Small intestine (tissue), 7 donors: ENCODE data around the gene SCNN1A. TPM values are rescaled to one million over a fixed set of nuclear protein-coding genes. Genes with fewer than 3 reads are reported as not detected.

Experiments
- DNase-seq, 2 donors: peaks; one replicate each; pipeline versions ENCODE4 v3.0.0 to v3.0.0-alpha.2; 2013
- FAIRE-seq: peaks from 2 replicates; lab custom pipeline; 2012; peaks lifted over from hg19 to GRCh38; lab: Jason Lieb, UNC
- H3K27ac ChIP-seq, 3 donors: one replicate each; pipeline ENCODE4 v1.5.1; 2013; ENCODE audit warnings: low read length in 2 of 3, mild to moderate bottlenecking in 2 of 3, control low read depth in 1 of 3, inconsistent platforms in 1 of 3, low read depth in 1 of 3, moderate library complexity in 1 of 3
- H3K27me3 ChIP-seq, 3 donors: one replicate each; pipeline ENCODE4 v1.6.1; 2013; ENCODE audit warnings: low read length in 3 of 3, inconsistent platforms in 1 of 3; ENCODE audit not compliant: control insufficient read depth in 3 of 3, insufficient read depth in 3 of 3
- H3K36me3 ChIP-seq, 3 donors: one replicate each; pipeline ENCODE4 v1.6.1; 2013; ENCODE audit warnings: low read length in 3 of 3, inconsistent platforms in 1 of 3, low read depth in 1 of 3, mild to moderate bottlenecking in 1 of 3, moderate library complexity in 1 of 3; ENCODE audit not compliant: control insufficient read depth in 3 of 3, insufficient read depth in 2 of 3
- H3K4me1 ChIP-seq, 3 donors: one replicate each; pipeline ENCODE4 v1.6.1; 2013; ENCODE audit warnings: low read length in 2 of 3, inconsistent platforms in 1 of 3, low read depth in 1 of 3, mild to moderate bottlenecking in 1 of 3, moderate library complexity in 1 of 3; ENCODE audit not compliant: control insufficient read depth in 3 of 3, insufficient read depth in 2 of 3
- H3K4me3 ChIP-seq, 3 donors: one replicate each; pipeline ENCODE4 v1.5.1; 2013; ENCODE audit warnings: low read length in 3 of 3, control low read depth in 1 of 3, inconsistent platforms in 1 of 3, low read depth in 1 of 3, mild to moderate bottlenecking in 1 of 3, moderate library complexity in 1 of 3
- H3K9me3 ChIP-seq, 2 donors: one replicate each; pipeline ENCODE4 v1.6.1; 2013; ENCODE audit warnings: low read depth in 1 of 2, low read length in 1 of 2; ENCODE audit not compliant: control insufficient read depth in 2 of 2, insufficient read depth in 1 of 2
- WGBS, 3 donors: extraction: QIAGEN DNeasy Blood & Tissue Kit; methylation state at CpG; one replicate each; pipeline ENCODE4 v1.1.7; 2013; 5-methylcytosine and 5-hydroxymethylcytosine counted together
- polyA plus RNA-seq, 4 donors: library from polyadenylated mRNA; stranded (reverse) in 3 of 4; unstranded in 1 of 4; fragments of 200-250 nt in 3 of 4; fragments of 120-200 nt in 1 of 4; gene quantifications; one replicate each; pipeline versions ENCODE4 v1.2.1 to v1.2.3, GENCODE V29; 2013
- donor health status: healthy with polysubstance abuse.
- donor health status: control.
- donor health status: control.
- donor health status: Bipolar disorder and iron deficiency.
- donor health status: healthy.

Gene SCNN1A
- polyA plus RNA-seq, 4 donors, result 12.3 to 47.1 (median 16.6) TPM

DNA sequence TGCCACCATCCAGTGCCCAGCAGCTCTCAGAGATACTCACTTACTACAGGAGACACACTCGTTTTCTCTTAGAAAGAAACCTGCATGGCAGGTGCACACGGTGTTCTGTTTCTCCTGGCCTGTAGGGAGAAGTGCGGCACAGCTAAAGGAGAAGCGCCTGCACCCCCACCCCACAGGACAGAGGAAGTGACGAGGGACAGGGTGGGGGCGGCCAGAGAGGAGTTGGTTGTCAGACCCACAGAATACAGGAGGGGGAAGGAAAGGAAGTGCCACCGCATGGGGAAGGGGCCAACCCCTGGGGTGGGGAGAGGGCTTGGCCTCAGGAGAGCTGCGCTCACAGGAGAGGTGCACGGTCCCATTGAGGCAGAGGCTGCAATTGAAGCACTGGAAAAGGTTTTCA, 42.3 kb downstream of the SCNN1A start:
- WGBS, 3 donors, result 66 to 81% (median 67%) methylated on average over 9 of the region's 9 CpGs
- H3K9me3 ChIP-seq, result no peaks in the 10 kb centered on the region
- H3K27ac ChIP-seq, result peak overlapping the region in 2 of 3 donors; percentile 47 to 97
- H3K27me3 ChIP-seq, result no peaks in the 10 kb centered on the region
- FAIRE-seq (no peak), DNase-seq (peak in 1 of 2 donors; percentile 27)
- H3K4me1 ChIP-seq, result peaks cover 2 to 53% (median 4%) of the 10 kb centered on the region in 3 donors
- no peak overlapping the region for H3K4me3 ChIP-seq
- H3K36me3 ChIP-seq, result peaks cover 19 to 91% (median 37%) of the 10 kb centered on the region in 3 donors

DNA sequence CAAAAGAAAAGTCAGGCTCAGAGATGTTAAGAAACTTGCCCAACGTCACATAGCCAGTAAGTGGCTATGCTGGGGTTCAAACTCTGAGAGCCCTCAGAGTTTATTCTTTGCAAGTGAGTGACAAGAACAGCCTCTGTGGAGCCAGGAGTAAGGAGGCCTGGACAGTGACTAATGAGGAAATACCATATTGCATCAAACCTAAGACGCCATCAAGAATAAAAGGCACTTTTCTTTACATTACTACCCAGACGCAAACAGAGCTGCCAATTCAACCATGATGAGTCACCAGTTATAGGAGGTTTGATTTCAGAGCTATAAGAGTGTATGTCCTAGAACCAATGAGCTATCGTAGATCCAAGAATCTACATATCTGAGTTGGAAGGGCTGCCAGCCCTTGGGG, 42.9 kb downstream of the SCNN1A start:
- WGBS, 3 donors, result 47 to 62% (median 59%) methylated on average over 4 of the region's 4 CpGs
- DNase-seq, result peak in 1 of 2 donors; percentile 58
- Histone ChIP-seq H3K4me3 (no peak overlapping the region), H3K4me1 (peaks cover 2 to 49% (median 4%) of the 10 kb centered on the region in 3 donors), H3K9me3 (no peaks in the 10 kb centered on the region), H3K27me3 (no peaks in the 10 kb centered on the region), H3K27ac (peak overlapping the region in 2 of 3 donors; percentile 47 to 97), H3K36me3 (peaks cover 19 to 91% (median 37%) of the 10 kb centered on the region in 3 donors)
- no peak for FAIRE-seq

DNA sequence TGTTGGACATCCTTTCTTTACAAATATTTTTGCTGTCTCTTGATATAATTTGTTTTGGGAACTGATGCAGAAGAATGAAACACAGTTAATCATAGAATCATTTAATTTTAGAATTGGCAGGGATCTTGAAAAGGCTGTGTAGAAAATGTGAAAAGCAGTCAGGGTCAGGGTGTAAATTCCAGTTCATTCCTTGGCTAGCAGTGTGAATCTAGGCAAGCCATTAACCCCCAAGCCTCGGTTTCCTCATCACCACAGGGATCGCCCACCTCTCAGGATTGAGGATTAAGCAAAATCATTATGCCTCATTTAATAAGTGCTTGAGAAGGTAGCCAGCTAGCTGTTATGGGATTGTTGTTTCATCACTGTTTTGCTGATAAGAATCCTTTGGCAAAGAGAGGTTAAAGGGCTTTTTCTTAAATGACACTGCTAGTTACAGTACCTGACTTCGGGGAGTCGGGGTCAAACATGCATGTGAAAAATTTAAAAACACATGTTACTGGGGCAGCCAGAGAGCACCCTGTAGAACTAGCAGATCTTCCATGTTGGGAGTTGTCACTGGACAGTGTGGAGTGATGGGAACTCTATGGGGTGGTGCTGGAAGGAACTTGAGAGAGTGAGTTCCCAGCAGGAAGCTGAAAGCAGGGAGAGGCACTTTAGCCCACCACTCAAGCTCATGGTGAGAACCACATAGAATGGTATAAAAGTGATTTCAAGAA, 44.2 kb downstream of the SCNN1A start:
- DNase-seq (no peak), FAIRE-seq (no peak)
- Histone ChIP-seq H3K9me3 (no peaks in the 10 kb centered on the region), H3K27me3 (no peaks in the 10 kb centered on the region), H3K4me1 (peaks cover 2 to 40% (median 4%) of the 10 kb centered on the region in 3 donors), H3K36me3 (peaks cover 19 to 94% (median 37%) of the 10 kb centered on the region in 3 donors), H3K4me3 (no peak overlapping the region), H3K27ac (peak overlapping the region in 1 of 3 donors; percentile 20)
- 43 to 58% (median 55%) methylated on average over 4 of the region's 4 CpGs for WGBS, 3 donors

DNA sequence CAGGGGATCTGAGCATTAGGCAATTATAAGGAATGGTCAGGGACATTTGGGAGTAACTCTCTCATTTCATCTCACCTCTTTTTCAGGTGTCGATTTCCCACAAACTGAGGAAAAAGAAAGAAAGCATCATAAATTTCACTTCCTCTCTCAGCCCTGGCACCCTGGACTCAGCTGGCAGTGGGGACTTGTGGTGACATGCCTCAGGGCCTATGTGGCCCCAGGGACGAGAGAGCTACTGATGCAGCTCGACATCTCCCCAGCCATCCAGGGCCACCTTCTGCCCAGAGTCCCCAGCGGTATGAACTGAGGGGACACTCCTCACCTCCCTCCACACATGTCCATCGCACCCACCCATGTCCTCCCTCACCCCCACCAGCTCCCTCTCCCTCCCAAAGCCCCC, 45.2 kb downstream of the SCNN1A start:
- Histone ChIP-seq H3K9me3 (no peaks in the 10 kb centered on the region), H3K36me3 (peaks cover 19 to 97% (median 37%) of the 10 kb centered on the region in 3 donors), H3K4me3 (no peak overlapping the region), H3K27ac (no peak overlapping the region), H3K4me1 (peaks cover 2 to 31% (median 4%) of the 10 kb centered on the region in 3 donors), H3K27me3 (no peaks in the 10 kb centered on the region)
- 81 to 86% (median 86%) methylated on average over 5 of the region's 5 CpGs for WGBS, 3 donors
- no peak for DNase-seq
- FAIRE-seq, result no peak

DNA sequence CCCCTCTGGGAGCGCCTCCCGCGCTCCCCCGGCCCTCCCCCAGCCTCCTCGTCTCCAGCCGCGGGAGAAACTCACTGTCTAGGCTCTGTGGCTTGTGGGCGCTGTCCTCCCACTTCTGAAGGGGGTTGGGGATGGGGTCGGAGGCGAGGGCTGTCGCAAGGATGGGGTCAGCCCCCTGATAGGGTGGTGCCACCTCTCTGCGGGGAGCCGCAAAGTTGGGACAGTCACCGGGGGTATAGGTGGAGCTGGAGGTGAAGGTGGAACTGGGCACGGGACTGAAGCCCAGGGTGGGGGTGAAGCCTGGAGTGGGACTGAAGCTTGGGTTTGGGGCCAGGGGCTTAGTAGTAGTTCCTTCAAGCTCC, 45.7 kb downstream of the SCNN1A start:
- no peak for FAIRE-seq
- Histone ChIP-seq H3K36me3 (peaks cover 19 to 97% (median 37%) of the 10 kb centered on the region in 3 donors), H3K4me3 (no peak overlapping the region), H3K27ac (no peak overlapping the region), H3K9me3 (no peaks in the 10 kb centered on the region), H3K4me1 (peaks cover 0 to 28% (median 4%) of the 10 kb centered on the region in 3 donors), H3K27me3 (no peaks in the 10 kb centered on the region)
- DNase-seq, result no peak
- 80 to 84% (median 84%) methylated on average over 15 of the region's 15 CpGs for WGBS, 3 donors

DNA sequence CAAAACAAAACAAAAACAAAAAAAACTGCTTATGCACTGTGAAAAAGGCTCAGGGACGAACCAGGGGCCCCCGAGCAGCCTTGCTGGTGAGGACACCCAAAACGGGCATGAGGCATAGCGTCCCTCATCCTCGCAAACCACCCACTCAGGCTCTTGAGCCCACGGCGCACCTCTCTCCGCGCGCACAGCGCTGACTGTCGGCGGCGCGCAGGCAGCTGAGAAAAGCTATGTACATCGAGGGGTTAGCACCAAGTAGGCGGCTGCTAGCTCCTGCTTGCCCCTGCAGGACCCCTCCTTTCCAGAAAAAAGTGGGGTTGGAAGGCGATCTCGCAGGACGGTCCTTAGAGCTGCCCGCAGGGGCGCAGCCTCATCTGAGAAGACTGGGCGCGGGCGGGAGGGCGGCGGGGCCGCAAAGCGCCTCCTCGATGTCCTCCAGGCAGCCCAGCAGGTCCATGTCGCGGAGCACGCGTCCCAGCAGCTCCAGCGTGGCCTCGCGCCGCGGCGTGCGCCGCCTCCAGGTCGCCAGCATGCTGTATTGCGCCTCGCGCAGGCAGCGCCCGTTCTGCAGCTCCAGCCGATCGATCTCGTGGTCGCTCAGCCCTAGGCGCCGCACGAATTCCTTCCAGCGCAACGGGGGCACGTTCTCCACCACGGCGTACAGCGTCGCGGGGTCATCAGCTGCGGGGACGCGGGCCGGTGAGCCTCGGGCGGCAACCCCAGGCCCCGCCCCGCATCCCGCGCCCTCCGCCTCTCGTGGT, 46.2 kb downstream of the SCNN1A start:
- no peak for FAIRE-seq
- DNase-seq, result no peak
- no peaks in the 10 kb centered on the region for H3K27me3 ChIP-seq

DNA sequence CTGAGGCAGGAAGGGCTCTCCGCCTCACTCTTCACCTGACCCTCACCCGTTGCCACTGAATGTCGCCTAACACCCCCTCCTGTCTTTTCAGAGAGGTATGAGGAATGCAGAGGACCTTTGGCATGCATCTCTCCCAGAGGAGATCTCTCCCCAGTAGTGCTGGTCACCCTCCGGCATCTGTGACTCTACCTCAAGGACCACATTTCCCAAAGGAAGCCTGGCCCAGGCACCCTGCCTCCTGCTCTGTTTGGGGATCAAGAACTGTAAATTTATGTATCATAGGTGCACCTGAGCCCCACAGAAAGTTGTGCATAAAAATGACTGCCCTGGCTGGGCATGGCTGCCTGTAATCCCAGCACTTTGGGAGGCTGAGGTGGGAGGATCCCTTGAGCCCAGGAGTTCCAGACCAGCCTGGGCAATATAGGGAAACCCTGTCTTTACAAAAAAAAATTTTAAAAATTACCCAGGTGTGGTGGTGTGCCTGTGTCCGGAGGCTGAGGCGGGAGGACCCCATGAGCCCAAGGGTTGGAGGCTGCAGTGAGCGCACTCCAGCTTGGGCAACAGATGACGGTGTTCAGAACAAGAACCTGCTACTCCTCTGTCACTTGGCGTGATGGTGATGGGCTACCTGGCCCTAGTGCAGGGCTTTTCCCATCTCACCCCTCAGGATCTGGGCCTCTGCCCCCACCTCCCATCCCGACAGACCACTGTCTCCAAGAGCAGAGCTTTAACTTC, 47.2 kb downstream of the SCNN1A start:
- Histone ChIP-seq H3K27ac (no peak overlapping the region), H3K9me3 (no peaks in the 10 kb centered on the region), H3K4me3 (no peak overlapping the region), H3K4me1 (peaks cover 0 to 29% (median 7%) of the 10 kb centered on the region in 3 donors), H3K27me3 (no peaks in the 10 kb centered on the region), H3K36me3 (peaks cover 19 to 93% (median 28%) of the 10 kb centered on the region in 3 donors)
- FAIRE-seq (no peak), DNase-seq (no peak)
- 77 to 86% (median 81%) methylated on average over 10 of the region's 10 CpGs for WGBS, 3 donors

More for the DNA sequence above, 46.2 kb downstream of the SCNN1A start:
- H3K4me3 ChIP-seq, result no peak overlapping the region
- no peak overlapping the region for H3K27ac ChIP-seq
- H3K36me3 ChIP-seq, result peaks cover 19 to 96% (median 36%) of the 10 kb centered on the region in 3 donors
- no peaks in the 10 kb centered on the region for H3K9me3 ChIP-seq
- 87 to 92% (median 91%) methylated on average over 62 to 75 of the region's 75 CpGs for WGBS, 3 donors
- peaks cover 0 to 27% (median 8%) of the 10 kb centered on the region in 3 donors for H3K4me1 ChIP-seq
